GM21529 (cell line): ENCODE results near the gene SYT11.
A peak's percentile ranks its signal among the peaks of the same experiment; 100 is the strongest.
"Not testable (repeated sequence)": the region's sequence is repeated elsewhere in the genome, so short reads cannot be mapped to it uniquely, and the experiment has no call there.

ENCODE experiments used
- ATAC-seq: cut with Tn5 transposase; IDR thresholded peaks from one replicate; pipeline ENCODE4 v1.9.1; 2021; ENCODE audit not compliant: unreplicated experiment

The SYT11 gene, protein sequence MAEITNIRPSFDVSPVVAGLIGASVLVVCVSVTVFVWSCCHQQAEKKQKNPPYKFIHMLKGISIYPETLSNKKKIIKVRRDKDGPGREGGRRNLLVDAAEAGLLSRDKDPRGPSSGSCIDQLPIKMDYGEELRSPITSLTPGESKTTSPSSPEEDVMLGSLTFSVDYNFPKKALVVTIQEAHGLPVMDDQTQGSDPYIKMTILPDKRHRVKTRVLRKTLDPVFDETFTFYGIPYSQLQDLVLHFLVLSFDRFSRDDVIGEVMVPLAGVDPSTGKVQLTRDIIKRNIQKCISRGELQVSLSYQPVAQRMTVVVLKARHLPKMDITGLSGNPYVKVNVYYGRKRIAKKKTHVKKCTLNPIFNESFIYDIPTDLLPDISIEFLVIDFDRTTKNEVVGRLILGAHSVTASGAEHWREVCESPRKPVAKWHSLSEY

DNA sequence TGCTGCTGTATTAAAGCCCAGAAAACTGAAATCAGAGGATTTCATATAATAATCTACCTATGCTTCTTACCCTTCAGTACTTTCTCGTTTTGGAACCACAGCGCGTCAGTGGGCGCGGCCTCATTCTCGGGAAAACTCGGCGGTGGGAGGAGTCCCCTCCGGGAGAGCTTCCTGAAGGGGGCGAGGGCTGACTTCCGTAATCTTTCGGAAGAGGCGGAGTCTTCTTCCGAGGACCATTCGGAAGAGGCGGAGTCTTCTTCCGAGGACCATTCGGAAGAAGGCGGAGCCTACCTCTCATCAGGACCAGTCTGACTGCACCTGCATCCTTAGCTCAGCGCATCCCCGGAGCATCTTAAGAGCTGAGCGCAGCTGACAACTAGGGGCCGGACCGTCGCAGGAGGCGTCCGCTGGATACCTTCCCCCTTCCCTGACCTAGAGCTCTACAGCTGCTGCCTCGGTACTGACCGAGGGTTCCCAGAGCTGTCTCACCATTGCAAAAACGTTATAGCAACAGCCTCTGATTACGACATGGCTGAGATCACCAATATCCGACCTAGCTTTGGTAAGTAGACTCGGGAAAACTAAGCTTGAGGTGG lies at the start of gene SYT11:
SYT11 (plus strand) TSS at position 334 of the 596 bp plus-strand sequence; CDS start at position 529, 195 bp downstream.
- ATAC-seq, result peak; percentile 66

DNA sequence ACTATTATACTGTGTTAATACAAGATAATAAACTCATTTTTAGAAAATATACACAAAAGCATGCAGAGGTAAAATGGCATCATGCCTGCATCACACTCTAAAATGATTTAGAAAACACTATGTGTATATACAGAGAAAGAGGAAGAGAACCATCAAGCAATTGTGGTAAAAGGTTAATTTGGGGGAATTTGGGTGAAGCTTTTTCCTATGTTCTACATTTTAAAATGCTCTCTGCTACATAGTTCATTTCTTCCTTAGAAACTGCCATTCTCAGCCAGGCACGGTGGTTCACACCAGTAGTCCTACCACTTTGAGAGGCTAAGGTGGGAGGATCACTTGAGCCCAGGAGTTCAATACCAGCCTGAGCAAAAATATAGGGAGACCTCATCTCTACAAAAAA lies 46.5 kb upstream of the SYT11 start:
- no peak for ATAC-seq

DNA sequence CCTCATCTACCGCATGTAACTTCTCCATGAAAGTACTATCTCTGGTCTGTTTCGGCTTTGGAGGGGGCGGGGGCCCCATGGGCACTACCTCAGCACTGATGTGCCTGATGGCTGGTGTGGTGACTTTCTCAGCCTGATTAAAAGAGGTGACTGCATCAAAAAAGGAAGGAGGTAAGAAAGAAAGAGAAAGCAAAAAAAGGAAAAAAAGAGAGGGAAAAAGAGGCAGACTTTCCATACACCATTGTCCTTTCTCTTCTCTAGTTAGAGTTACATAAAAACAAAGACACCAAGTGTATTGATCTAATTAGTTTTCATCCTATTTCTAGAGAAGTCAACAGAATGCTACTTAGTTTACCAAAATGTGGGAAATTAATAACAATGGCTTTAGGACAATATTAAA lies 45.7 kb upstream of the SYT11 start:
- no peak for ATAC-seq

DNA sequence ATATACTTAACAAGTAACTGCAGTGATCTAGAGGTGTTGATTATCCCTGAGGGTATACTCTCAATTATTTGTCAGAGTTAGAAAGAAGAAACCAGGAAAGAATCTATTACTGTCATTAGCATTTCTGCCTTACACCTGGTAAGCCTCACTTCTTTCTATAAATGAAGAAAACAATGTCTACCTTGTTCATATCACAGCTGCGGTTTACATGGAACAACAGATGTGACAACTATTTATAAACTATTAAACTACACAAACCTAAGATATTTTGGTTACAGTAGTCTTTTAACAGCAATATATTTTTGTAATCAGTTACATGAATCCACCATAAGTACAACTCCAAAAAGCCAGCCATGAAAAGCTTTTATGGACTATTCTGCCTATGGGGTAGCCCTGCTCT lies 43.0 kb upstream of the SYT11 start:
- ATAC-seq, result no peak

DNA sequence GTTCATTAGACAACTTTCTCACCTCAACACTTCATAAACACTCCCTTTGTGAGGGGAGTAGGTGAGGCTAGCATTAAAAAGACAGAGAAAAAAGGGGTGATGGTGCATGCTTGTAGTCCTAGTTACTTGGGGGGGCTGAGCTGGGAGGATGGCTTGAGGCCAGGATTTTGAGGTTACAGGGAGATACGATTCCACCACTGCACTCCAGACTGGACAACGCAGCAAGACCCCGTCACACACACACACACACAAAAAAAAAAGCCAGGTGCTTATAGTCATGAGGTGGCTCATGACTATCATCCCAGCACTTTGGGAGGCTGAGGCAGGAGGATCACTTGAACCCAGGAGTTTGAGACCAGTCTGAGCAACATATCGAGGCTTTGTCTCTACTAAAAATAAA lies 31.9 kb upstream of the SYT11 start:
- ATAC-seq, result no peak

DNA sequence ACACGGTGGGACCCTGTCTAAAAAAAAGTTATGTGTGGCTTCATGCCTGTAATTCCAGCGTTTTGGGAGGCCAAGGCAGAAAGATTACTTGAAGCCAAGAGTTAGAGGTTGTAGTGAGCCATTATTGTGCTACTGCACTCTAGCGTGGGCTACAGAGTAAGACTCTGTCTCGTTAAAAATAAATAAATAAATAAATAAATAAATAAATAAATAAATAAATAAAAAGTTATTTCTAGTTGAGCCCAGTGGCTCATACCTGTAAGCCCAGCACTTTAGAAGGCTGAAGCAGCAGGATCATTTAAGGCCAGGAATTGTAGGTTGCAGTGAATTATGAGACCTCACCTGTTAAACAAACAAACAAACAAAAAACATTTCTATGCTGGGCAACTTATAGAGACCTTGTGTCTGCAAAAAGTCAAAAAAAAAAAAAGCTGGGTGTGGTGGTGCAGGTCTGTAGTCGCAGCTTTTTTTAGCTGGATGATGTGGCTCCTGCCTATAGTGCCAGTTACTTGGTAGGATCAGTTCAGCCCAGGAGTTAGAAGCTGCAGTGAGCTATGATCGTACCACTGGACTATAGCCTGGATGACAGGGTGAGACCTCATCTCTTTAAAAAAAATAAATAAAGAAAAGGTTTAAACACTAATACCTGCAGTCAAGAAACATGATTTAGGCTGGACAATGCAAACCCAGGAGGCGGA lies 27.9 kb upstream of the SYT11 start:
- no peak for ATAC-seq

DNA sequence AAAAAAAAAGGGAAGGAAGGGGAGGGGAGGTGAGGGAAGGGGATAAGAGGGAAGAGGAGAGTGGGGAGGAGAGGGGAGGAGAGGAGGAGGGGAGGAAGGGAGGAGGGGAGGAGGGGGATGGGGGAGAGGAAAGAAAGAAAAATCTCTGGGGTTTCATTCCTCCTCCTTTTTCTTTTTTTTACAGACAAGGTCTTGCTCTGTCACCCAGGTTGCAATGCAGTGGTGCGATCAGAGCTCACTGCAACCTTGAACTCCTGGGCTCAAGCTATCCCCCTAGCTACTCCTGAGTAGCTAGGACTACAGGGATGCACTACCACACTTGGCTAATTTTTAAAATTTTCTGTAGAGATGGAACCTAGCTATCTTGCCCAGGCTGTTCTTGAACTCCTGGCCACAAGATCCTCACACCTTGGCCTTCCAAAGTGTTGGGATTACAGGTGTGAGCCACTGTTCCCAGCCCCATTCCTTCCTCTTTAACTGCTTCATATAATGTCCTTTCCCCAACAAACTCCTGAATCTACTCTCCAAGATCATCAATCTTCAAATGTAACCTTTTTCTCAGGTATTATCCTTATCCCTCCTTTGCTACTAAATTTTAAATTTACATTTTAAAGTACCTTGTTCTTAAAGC lies 25.6 kb upstream of the SYT11 start:
- ATAC-seq, result no peak

DNA sequence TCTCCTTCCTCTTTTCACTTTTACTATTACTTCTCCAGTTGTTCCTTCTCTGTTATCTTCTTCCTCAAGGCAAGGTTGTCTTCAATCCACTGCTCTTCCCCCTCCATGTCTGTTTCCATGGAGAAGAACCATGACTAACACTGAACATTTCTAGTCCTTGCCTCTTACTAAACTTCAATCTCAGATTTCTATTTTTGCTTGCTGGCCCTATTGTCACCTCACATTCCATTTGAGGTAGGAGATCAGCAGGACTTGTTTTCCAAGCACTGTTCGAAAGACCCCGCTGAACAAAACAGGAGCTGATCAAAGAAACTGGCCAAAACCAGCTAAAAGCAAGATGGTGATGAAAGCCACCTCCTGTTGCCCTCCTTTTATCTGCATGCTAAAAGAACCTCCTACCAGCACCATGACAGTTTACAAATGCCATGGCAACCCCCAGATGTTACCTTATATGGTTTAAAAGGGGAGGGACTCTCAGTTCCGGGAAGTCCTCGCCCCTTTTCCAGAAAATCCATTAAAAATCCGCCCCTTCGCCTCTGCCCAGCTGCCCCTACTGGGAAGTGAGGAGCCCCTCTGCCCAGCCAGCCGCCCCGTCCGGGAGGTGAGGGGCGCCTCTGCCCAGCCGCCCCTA lies 25.0 kb upstream of the SYT11 start:
- ATAC-seq, result no peak

DNA sequence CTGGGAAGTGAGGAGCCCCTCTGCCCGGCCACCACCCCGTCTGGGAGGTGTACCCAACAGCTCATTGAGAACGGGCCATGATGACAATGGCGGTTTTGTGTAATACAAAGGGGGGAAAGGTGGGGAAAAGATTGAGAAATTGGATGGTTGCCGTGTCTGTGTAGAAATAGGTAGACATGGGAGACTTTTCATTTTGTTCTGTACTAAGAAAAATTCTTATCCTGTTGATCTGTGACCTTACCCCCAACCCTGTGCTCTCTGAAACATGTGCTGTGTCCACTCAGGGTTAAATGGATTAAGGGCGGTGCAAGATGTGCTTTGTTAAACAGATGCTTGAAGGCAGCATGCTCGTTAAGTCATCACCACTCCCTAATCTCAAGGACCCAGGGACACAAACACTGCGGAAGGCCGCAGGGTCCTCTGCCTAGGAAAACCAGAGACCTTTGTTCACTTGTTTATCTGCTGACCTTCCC lies 24.4 kb upstream of the SYT11 start:
- ATAC-seq, result not testable (repeated sequence)

DNA sequence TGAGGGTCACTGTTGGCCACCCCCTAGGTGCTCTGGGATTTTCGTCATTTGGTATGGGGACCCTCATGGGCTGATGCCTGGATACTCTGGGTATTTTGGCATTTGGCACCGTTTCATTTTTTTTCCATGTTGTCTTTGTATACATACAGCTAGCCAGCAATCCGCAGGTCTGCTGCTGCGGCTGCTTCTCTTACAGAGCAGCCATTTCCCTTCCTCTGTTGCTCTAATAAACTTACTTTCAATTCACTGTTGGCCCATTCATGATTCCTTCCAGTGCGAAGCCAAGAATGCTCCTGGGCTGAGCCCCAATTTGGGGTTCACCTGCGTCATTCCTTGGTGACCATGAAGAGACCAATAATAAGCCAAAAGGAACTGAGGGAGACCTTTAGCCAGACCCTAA lies 23.8 kb upstream of the SYT11 start:
- no peak for ATAC-seq

DNA sequence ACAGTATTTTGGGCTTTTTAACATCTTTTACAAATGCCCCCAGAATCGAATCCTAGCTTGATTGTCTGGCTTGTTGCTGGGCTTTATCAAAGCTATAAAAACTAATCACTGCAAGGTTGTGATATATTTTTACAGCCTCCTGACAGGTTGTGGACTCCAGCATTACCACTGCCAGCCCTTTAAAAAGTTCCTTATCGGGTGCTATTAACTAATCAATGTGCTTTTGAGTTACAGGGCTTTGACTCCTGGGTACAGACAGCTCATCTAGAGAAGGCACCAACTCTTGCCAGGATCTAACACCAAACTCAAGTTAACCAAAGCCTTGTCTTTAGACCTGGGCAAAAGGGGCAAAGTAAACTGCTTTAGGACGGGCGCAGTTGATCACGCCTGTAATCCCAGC lies 19.0 kb upstream of the SYT11 start:
- ATAC-seq, result no peak

DNA sequence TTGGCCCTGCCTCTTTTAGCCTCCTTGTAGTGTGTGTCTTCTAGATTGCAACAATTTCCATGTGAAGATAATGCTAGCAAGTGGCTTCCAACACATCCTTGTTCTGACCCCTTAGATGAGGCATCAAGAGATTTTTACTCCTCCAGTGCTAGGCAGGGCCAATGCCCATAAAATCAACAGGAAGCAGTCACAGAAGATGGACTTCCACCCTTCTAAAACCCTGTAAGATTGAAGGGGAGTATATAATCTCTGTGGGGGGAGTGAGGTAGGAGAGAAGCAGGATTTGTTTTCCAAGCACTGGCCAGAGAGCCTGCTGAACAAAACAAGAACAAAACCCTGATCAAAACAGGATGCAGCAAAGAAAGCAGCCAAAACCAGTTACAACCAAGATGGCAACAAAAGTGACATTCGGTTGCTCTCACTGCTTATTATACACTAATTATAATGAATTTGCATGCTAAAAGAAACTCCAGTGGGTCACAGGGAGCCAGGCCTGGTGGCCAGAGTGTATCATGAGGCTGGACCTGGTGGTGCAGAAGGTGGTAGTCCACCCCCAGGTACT lies 14.4 kb upstream of the SYT11 start:
- no peak for ATAC-seq

DNA sequence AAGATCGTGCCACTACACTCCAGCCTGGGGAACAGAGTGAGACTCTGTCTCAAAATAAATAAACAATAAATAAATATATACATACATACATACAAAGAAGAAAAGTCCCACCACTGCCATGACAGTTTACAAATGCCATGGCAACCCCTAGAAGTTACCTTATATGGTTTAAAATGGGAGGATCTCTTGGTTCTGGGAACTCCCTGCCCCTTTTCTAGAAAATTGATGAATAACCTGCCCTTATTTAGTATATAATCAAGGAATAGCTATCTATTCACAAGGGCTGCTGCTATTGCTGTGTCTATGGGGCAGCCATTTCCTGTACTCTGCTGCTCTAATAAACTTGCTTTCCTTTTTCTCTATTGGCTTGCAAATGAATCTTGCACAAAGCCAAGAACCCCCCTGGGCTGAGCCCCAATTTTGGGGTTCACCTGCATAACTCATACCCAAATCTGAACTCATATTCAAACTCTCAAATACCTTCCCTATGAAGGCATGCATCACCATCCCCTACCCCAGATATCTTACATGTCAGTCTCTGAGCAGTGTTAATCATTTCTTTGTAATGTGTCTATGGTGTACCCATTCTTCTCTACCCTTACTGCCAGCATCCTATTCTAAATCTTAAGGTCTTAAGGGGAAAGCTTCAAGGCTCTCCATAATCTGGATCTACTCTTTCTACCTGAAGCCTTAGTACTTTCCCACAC lies 11.4 kb upstream of the SYT11 start:
- ATAC-seq, result no peak

DNA sequence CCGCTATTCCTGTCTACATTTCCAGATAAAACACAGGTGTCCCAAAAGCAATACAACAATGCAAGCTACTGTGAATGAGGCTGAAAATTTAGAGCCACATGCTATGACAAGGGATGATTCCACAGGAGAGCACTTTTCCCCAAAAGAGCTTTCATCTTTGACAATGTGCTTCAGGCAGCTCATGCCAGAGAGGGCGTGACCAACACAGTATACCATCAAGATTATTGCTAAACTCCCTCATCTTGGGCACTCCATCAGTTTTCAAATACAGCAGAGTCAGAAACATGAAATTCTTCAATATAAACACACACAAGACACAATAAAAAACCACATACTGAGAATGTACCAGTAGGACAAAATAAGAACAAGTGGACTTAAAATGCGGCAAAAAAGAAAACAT lies 9.0 kb upstream of the SYT11 start:
- no peak for ATAC-seq

DNA sequence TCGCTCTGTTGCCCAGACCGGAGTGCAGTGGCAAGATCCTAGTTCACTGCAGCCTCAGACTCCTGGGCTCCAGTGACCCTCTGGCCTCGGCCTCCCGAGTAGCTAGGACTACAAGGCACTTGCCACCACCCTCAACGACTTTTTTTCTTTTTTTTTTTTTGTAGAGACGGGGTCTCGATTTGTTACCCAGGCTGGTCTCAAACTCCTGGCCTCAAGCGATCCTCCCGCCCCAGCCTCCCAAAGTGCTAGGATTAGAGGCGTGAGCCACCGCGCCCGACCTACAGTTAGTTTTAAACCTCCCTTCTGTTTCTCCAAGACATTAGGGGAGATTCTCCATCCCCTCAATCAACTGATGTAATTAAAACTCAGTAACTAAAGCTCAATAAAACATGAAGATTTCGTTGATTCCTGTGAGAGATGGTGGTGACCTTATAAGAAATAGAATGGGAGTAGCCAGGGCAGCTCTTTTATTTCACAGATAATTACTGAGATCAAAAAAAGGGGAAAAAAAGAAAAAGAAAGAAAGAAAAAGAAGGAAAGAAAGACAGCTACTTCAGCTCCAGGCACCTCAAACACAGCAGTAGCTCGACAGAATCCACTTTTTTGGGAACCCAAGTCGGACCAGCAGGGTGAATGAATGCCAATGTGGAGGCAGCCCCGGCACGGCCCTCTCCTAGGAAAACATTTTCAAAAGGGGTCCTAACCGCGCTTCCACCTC lies 3.0 kb upstream of the SYT11 start:
- ATAC-seq, result no peak

DNA sequence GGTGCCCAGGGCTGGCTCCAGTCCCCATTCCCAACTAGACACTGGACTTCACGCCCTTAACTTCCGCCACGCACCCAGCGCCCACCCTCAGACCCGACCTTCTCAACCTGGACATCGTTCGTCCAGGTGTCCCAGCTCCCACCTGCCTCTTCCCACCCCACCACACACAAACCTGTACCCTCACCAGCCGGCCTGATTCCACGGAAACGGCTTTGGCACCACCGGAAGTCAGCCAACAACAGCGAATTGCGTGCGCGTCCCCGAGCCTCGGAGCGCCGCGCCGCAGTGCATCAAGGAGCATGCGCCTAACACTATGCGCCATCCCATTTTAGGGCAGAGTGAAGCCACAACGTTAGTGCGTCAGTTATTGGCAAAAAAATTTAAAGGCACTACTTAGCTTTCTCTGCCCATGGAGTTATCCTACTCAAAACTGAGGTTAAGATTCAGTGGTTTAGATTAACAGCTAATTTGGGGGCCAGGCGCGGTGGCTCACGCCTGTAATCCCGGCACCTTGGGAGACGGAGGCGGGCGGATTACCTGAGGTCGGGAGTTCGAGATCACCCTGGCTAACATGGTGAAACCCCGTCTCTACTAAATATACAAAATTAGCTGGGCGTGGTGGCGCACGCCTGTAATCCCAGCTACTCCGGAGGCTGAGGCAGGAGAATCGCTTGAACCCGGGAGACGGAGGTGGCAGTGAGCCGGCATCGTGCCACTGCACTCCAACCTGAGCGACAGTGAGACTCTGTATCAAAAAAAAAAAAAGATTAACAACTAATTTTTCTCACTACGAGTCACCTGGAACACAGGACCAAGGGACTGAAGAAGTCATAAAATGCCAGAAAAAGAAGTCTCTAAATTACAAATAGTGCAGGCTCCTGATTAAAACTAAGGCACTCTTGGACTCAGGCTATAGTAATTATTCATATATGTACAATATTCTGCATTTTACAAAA lies 2.1 kb upstream of the SYT11 start, which contains the start of gene GON4L:
GON4L (minus strand) TSS at position 240 of the 956 bp plus-strand sequence. CDS start 3,434 bp downstream, outside the sequence.
- ATAC-seq, result peak; percentile 53

DNA sequence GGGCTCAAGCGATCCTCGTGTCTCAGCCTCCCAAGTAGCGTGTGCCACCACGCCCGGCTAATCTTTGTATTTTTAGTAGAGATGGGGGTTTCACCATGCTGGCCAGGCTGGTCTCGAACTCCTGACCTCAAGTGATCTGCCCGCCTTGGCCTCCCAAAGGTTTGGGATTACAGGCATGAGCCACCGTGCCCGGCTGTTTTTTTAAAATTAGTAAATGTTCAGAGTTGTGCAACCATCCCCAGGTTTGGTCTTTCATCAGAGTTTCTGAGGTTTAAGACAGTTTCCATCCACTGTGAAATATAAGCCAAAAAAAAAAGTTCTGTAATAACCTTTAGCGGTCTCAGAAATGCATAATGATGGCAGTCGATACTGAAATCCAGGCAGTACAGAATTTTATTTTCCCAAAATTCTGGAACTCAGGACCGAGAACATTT lies 550 bp upstream of the SYT11 start:
- peak; percentile 2 for ATAC-seq
